PFSK-1 (cell line): ENCODE data around the gene STK24.

ENCODE experiments used
- FOXP2 ChIP-seq: optimal IDR thresholded peaks from 2 replicates; pipeline ENCODE3; 2011; ENCODE audit warnings: borderline replicate concordance, control low read depth, inconsistent platforms; ENCODE audit not compliant: insufficient read depth; ENCODE audit errors: extremely low read length, extremely low read depth
- POLR2AphosphoS5 ChIP-seq: IDR thresholded peaks from 2 replicates; pipeline ENCODE4 v1.6.1; 2012; ENCODE audit warnings: low read depth, mild to moderate bottlenecking, control low read depth, low read length, moderate library complexity
- SIN3A ChIP-seq: IDR thresholded peaks from 2 replicates; pipeline ENCODE4 v1.6.1; 2012; ENCODE audit warnings: mild to moderate bottlenecking, low read length, moderate library complexity, borderline replicate concordance; ENCODE audit not compliant: insufficient read depth
- TAF1 ChIP-seq: IDR thresholded peaks from 2 replicates; pipeline ENCODE4 v1.6.1; 2012; ENCODE audit warnings: low read length, control low read depth, borderline replicate concordance; ENCODE audit not compliant: insufficient read depth
- TF ChIP-seq, protein P1 (sequence below), 2 experiments: IDR thresholded peaks; 2 replicates each; pipeline versions ENCODE4 v1.6.1 to v1.8.0; 2011 to 2012; ENCODE audit warnings: low read depth in 2 of 2, low read length in 2 of 2, control low read depth in 1 of 2, inconsistent platforms in 1 of 2, mild to moderate bottlenecking in 1 of 2, moderate library complexity in 1 of 2; ENCODE audit not compliant: insufficient read depth in 1 of 2

Gene STK24

DNA sequence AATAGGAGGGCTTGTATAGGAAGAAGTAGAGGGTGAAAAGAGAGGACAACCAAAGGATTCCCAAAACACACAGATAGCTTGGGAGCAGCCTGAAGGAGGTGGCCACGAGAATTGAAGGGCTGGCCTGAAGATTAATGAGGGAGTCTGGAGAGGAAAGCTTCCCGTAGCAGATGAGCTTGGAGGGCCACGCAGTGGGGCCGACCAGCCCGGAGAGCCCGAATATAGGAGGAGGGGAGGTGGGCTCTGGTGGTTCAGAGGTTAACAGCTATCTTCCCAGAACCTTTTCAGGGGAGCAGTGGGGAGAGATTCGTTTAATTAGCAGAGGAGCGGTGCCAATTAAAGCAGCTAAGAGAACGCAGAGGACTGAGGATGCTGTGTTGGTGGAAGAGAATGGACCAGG lies 154.9 kb downstream of the STK24 start:
- TF ChIP-seq, protein P1, sequence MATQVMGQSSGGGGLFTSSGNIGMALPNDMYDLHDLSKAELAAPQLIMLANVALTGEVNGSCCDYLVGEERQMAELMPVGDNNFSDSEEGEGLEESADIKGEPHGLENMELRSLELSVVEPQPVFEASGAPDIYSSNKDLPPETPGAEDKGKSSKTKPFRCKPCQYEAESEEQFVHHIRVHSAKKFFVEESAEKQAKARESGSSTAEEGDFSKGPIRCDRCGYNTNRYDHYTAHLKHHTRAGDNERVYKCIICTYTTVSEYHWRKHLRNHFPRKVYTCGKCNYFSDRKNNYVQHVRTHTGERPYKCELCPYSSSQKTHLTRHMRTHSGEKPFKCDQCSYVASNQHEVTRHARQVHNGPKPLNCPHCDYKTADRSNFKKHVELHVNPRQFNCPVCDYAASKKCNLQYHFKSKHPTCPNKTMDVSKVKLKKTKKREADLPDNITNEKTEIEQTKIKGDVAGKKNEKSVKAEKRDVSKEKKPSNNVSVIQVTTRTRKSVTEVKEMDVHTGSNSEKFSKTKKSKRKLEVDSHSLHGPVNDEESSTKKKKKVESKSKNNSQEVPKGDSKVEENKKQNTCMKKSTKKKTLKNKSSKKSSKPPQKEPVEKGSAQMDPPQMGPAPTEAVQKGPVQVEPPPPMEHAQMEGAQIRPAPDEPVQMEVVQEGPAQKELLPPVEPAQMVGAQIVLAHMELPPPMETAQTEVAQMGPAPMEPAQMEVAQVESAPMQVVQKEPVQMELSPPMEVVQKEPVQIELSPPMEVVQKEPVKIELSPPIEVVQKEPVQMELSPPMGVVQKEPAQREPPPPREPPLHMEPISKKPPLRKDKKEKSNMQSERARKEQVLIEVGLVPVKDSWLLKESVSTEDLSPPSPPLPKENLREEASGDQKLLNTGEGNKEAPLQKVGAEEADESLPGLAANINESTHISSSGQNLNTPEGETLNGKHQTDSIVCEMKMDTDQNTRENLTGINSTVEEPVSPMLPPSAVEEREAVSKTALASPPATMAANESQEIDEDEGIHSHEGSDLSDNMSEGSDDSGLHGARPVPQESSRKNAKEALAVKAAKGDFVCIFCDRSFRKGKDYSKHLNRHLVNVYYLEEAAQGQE (IDR thresholded peaks at IDR 0.05; ENCODE audit: insufficient read depth in 1 of 2, low read depth in 2 of 2, low read length in 2 of 2): no peak
- TF ChIP-seq POLR2AphosphoS5 (no peak), FOXP2 (no peak), TAF1 (no peak), SIN3A (no peak)

DNA sequence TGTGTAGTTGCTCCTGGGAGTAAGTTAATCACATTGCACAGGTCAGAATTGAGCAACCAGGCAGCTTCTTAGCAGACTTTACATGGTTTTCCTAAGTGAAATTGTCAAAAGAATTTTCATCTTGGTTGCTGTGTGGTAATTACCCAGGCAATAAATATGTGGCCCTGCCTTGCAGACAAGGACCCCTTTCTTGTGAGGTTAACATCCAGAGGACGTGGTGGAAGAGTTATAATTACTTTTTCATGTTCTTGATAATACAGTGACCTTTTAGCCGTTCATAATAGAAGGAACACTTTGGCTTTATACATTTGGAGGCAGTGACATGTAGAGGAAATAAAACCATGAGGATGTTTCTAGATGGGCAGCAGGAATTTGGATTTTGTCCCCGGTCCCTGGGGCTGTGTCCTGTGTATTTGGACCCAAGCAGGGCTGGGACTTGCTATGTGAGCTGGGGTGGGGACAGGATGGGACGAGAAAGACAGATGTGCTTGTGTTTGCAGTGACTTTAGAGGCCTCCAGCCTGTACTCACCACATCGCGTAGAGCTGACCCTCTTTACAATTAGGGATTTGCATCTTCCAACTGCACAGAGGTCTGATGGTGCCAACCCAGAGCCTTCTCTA lies 156.2 kb downstream of the STK24 start:
- TF ChIP-seq TAF1: no peak
- no peak for TF ChIP-seq POLR2AphosphoS5
- TF ChIP-seq SIN3A: no peak
- TF ChIP-seq, protein P1 (IDR thresholded peaks at IDR 0.05; ENCODE audit: insufficient read depth in 1 of 2, low read depth in 2 of 2, low read length in 2 of 2): no peak
- TF ChIP-seq FOXP2: no peak

- TF ChIP-seq POLR2AphosphoS5 (no peak), TAF1 (no peak), SIN3A (no peak), FOXP2 (no peak)
- TF ChIP-seq, protein P1 (IDR thresholded peaks at IDR 0.05; ENCODE audit: insufficient read depth in 1 of 2, low read depth in 2 of 2, low read length in 2 of 2): no peak
Measured at GRCh38 chr13:98419786-98420553, 156.9 kb downstream of the STK24 start.

DNA sequence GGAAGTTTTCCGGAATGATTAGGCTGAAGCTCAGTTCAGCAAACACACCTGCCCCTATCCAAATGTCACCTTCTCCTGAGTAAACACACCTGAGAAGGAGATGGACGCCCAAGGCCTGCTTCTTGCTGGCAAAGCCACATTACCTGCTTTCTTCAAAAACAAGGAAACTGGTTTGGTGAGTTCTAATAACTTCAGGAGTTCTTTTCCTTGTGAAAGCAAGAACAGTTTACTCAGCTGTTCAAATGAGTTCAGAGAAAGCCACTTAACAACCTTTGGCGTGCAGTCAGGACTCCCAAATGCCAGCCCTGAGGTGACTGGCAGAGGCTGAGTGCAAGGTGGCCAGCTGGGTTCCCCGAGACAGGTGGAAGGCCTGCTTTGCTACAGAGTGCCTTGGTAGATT lies 160.5 kb downstream of the STK24 start:
- TF ChIP-seq, protein P1 (IDR thresholded peaks at IDR 0.05; ENCODE audit: insufficient read depth in 1 of 2, low read depth in 2 of 2, low read length in 2 of 2): no peak
- no peak for TF ChIP-seq POLR2AphosphoS5
- TF ChIP-seq SIN3A: no peak
- no peak for TF ChIP-seq FOXP2
- no peak for TF ChIP-seq TAF1
